BJ (cell line): ENCODE measurements around the gene KDM4C. TPM values are rescaled to one million over a fixed set of nuclear protein-coding genes. Genes with fewer than 3 reads are reported as not detected.

ENCODE experiments used
- CTCF ChIA-PET: fragments of 350-600 bp; formaldehyde crosslinking; extraction: SDS; loops from one replicate; lab custom pipeline; 2021; ENCODE audit warnings: antibody characterized with exemption, inconsistent platforms; lab: Yijun Ruan, JAX
- POLR2A ChIA-PET: fragments of 300-600 bp; sonication (Branson Sonifier 250); formaldehyde crosslinking; extraction: SDS; loops from one replicate; lab custom pipeline; 2021; ENCODE audit warnings: antibody characterized with exemption; lab: Charles Lee
- DNase-seq: peaks from one replicate; pipeline ENCODE4 v3.0.0-alpha.2; 2011; ENCODE audit warnings: low read depth
- H3K27me3 ChIP-seq: 2 replicates; pipeline ENCODE4 v1.6.0; 2011; ENCODE audit warnings: low read length; ENCODE audit not compliant: control insufficient read depth, insufficient read depth
- H3K36me3 ChIP-seq: 2 replicates; pipeline ENCODE4 v1.5.1; 2011; ENCODE audit warnings: low read length; ENCODE audit not compliant: control insufficient read depth, insufficient read depth
- H3K4me3 ChIP-seq: 2 replicates; pipeline ENCODE4 v1.5.1; 2011; ENCODE audit warnings: low read depth, mild to moderate bottlenecking, control low read depth, low read length
- polyA plus RNA-seq: library from polyadenylated mRNA; depleted of rRNA; stranded (reverse); fragments of >200 nt; gene quantifications from 2 replicates; pipeline ENCODE4 v1.2.3, GENCODE V29; 2011
- TF ChIP-seq, protein P1 (sequence below): IDR thresholded peaks from 2 replicates; pipeline ENCODE4 v1.5.1; 2011; ENCODE audit warnings: low read depth, mild to moderate bottlenecking, control low read depth, inconsistent platforms, low read length, moderate library complexity; ENCODE audit not compliant: insufficient read depth

KDM4C gene
- polyA plus RNA-seq, 1 experiment, result 11.3 TPM

GRCh38 chr9:6973089-6973488, 215.3 kb downstream of the KDM4C start:
- Histone ChIP-seq H3K27me3 (no peaks in the 10 kb centered on the region), H3K4me3 (no peak overlapping the region), H3K36me3 (no peaks in the 10 kb centered on the region)
- ChIA-PET POLR2A (no interaction called here), CTCF (no interaction called here)
- TF ChIP-seq, protein P1, sequence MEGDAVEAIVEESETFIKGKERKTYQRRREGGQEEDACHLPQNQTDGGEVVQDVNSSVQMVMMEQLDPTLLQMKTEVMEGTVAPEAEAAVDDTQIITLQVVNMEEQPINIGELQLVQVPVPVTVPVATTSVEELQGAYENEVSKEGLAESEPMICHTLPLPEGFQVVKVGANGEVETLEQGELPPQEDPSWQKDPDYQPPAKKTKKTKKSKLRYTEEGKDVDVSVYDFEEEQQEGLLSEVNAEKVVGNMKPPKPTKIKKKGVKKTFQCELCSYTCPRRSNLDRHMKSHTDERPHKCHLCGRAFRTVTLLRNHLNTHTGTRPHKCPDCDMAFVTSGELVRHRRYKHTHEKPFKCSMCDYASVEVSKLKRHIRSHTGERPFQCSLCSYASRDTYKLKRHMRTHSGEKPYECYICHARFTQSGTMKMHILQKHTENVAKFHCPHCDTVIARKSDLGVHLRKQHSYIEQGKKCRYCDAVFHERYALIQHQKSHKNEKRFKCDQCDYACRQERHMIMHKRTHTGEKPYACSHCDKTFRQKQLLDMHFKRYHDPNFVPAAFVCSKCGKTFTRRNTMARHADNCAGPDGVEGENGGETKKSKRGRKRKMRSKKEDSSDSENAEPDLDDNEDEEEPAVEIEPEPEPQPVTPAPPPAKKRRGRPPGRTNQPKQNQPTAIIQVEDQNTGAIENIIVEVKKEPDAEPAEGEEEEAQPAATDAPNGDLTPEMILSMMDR, result no peak
- no peak for DNase-seq

- POLR2A ChIA-PET, result no interaction called here
- CTCF ChIA-PET, result no interaction called here
- no peaks in the 10 kb centered on the region for H3K36me3 ChIP-seq
- no peak for DNase-seq
- H3K4me3 ChIP-seq, result no peak overlapping the region
- TF ChIP-seq, protein P1, result no peak
- H3K27me3 ChIP-seq, result no peaks in the 10 kb centered on the region
Observed at GRCh38 chr9:6973762-6974161, 216.0 kb downstream of the KDM4C start.

DNA sequence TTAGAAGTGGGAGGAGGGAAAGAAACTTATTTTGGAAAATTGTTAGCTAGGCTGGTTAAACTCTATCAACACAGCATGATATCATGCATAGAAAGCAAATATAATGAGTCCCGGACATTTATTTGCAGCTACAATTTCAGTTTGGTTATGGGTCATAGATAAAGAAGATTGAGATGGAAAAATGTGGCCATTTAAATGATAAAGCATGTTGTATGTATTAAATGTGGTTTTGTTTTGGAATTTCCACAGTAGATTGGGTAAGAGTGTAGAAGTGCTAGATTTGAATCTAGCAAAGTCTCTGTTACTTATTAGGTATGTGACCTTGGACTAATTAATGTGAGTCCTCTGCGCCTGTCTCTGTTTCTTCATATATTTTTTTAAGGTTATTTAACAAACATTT, 217.4 kb downstream of the KDM4C start:
- ChIA-PET POLR2A (no interaction called here), CTCF (no interaction called here)
- TF ChIP-seq, protein P1, result no peak
- DNase-seq, result no peak
- H3K4me3 ChIP-seq, result no peak overlapping the region
- no peaks in the 10 kb centered on the region for H3K27me3 ChIP-seq
- H3K36me3 ChIP-seq, result no peaks in the 10 kb centered on the region

GRCh38 chr9:6977761-6978160, 220.0 kb downstream of the KDM4C start:
- TF ChIP-seq, protein P1, result no peak
- no peak overlapping the region for H3K4me3 ChIP-seq
- no peak for DNase-seq
- peaks cover 2% of the 10 kb centered on the region; the same call in 1 of the 2 replicates for H3K36me3 ChIP-seq
- CTCF ChIA-PET, result interaction anchor here (0.6 kb wide), 1 partner anchor 193 kb away, joined by 3 read pairs; no protein-coding TSS in a partner anchor
- no peaks in the 10 kb centered on the region for H3K27me3 ChIP-seq
- POLR2A ChIA-PET, result no interaction called here

DNA sequence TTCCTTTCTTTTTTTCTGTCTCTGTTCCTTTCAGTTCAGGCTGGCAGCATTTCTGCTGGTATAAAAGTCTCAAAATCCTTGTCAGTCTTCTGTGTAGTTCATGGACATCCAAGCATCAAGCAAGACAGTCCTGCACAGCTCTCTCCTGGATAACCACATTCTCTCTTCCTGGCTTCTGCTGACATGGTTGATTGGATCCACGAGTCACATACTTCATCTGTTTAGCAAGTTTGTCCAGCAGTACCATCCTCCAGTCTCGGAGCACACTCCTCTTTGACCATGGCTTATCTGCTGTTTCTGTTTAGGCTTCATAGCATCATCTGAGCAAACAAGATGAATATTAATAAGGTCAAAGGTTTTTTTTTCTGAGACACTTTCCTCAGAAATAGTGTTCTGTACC, 220.8 kb downstream of the KDM4C start:
- CTCF ChIA-PET, result no interaction called here
- Histone ChIP-seq H3K36me3 (peaks cover 2% of the 10 kb centered on the region; the same call in 1 of the 2 replicates), H3K4me3 (no peak overlapping the region), H3K27me3 (no peaks in the 10 kb centered on the region)
- TF ChIP-seq, protein P1, result no peak
- POLR2A ChIA-PET, result no interaction called here
- no peak for DNase-seq
